K562 (cell line): ENCODE measurements around the gene TNIP2.

Source experiments
- FOXJ3 ChIP-seq: sonication (generic); formaldehyde crosslinking; IDR thresholded peaks from 2 replicates; pipeline ENCODE4 v1.4.0; 2020; ENCODE audit warnings: mild to moderate bottlenecking, missing genetic modification reagents
- POLR2A ChIP-seq: fragments of 450-650 bp; conservative IDR thresholded peaks from 2 replicates; pipeline ENCODE4 v1.6.1; 2016
- SIN3A ChIP-seq, 2 experiments: fragments of 150-350 bp in 1 of 2; IDR thresholded peaks; 2 replicates each; pipeline ENCODE4 v1.6.1; 2011 to 2016; ENCODE audit warnings: borderline replicate concordance in 2 of 2, low read depth in 2 of 2, low read length in 2 of 2, mild to moderate bottlenecking in 2 of 2, moderate library complexity in 2 of 2; ENCODE audit not compliant: control insufficient read depth in 1 of 2
- SP1 ChIP-seq: sonication (generic); formaldehyde crosslinking; IDR thresholded peaks from 2 replicates; pipeline ENCODE4 v1.8.1; 2022; ENCODE audit warnings: mild to moderate bottlenecking, missing genetic modification reagents
- SP2 ChIP-seq: IDR thresholded peaks from 2 replicates; pipeline ENCODE4 v1.6.1; 2011; ENCODE audit warnings: mild to moderate bottlenecking, low read depth, low read length, moderate library complexity; ENCODE audit not compliant: poor library complexity, severe bottlenecking; ENCODE audit errors: extremely low read depth
- TBL1XR1 ChIP-seq, 2 experiments: IDR thresholded peaks; 2 replicates each; pipeline ENCODE4 v1.6.1; 2012; ENCODE audit warnings: improper control_type of control experiment in 2 of 2, low read length in 2 of 2, mild to moderate bottlenecking in 1 of 2

GRCh38 chr4:2698951-2699505 is 57.1 kb downstream of the TNIP2 start:
- TF ChIP-seq SP2 (no peak), POLR2A (no peak), FOXJ3 (CRISPR knock-in tag) (no peak), TBL1XR1 (IDR thresholded peaks at IDR 0.05; ENCODE audit: low read length in 2 of 2) (no peak), SP1 (CRISPR knock-in tag) (no peak), SIN3A (IDR thresholded peaks at IDR 0.05; ENCODE audit: borderline replicate concordance in 2 of 2, control insufficient read depth in 1 of 2, low read depth in 2 of 2, low read length in 2 of 2) (no peak)
